ENCODE measurements around the gene CALML6. TPM values are rescaled to one million over a fixed set of nuclear protein-coding genes. Genes with fewer than 3 reads are reported as not detected.

Gene CALML6
- total RNA-seq, 1 donor from 2014 or later = not detected

DNA sequence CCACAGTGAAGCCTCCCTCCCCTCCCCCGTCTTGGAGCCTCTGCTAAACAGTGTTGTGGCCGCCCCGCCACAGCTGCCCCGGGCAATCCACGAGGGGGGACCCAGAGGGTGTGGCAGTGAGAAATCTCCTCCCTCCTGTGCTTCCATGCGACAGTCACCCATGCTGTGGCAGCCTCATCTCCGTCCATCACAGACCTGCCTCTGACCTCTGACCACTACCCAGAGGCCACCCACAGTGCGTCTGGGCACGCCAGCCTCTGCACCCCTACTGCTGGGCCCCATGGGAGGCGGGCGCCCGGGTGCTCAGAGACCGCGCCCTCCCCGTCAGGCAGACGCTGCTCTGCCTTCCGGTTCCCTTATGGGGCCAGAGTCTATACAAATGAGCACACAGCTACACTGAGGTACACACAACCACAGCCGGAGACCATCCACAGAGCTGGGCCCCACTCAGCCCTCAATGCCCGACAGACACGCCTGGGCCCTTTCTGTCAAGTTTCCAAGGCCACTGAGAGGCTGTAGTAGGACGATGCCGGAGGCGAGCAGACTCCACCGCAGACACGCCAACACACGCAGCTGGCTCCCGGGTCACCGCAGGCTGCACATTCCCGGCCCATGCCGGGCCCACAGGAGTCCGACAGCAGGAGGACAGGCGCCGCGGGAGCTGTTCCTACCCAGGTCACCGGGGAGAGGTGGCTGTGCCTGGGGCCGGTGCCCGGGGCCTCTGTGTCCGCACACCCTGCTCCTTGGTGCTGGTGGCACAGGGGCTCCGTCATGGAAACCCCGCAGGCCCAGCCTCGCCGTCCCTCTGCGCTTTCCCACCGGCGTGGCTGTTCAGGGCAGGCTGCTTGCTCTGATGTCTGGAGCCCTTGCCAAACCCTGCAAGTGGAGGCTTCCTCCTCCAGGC lies 27.9 kb downstream of the CALML6 start:
- DNase-seq (ENCODE audit: low read depth, low spot score) = no peak

DNA sequence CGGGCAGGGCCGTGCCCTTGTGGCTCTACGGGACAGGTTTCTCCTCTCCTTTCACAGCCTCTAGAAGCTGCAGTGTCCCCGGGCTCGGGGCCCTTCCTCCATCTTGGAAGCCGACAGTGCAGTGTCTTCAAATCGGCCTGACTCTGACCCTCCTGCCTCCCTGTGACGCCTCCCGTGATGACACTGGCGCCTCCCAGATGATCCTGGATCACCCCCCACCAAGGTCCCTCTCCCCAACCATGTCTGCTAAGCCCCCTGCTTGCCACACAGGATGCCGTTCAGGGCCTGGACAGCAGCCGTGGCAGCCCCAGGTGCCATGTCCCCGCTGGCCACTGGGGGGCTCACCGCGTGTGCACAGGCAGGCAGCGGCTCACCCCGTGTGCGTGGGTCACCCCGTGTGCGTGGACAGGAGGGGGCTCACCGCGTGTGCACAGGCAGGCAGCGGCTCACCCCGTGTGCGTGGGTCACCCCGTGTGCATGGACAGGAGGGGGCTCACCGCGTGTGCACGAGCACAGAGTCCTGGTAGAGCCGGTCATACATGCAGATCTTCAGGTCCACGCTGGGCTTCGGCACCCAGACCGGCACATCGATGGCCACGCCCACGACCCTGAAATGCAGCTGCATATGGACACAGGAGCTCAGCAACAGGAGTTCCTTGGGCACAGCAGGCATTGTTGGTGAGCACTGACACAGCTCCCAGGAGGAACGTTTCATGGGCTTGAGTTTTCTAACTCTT lies 28.9 kb downstream of the CALML6 start:
- DNase-seq (ENCODE audit: low read depth, low spot score) = no peak

DNA sequence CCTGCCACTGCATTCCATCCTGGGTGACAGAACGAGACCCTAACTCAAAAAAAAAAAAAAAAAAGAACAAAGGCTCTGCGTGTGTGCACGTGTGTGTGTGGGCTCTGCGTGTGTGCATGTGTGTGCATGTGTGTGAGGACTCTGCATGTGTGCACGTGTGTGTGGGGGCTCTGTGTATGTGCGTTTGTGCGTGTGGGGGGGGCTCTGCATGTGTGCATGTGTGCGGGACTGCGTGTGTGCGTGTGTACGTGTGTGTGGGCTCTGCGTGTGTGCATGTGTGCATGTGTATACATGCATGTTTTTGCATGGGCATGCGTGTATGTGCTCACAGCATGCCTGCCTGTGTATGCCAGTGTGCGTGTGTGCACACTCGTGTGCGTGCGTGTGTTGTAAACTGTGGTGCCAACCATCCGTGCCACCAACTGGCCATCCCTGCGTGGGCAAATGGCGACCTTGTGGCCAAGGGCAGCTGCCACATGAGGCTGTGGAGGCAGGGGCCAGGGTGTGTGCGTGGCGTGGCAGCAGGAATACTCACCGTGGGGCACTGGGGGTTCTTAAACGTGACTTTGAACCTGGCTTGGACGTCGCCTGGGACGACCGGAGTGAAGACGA lies 30.8 kb downstream of the CALML6 start:
- no peak for DNase-seq (ENCODE audit: low read depth, low spot score)

DNA sequence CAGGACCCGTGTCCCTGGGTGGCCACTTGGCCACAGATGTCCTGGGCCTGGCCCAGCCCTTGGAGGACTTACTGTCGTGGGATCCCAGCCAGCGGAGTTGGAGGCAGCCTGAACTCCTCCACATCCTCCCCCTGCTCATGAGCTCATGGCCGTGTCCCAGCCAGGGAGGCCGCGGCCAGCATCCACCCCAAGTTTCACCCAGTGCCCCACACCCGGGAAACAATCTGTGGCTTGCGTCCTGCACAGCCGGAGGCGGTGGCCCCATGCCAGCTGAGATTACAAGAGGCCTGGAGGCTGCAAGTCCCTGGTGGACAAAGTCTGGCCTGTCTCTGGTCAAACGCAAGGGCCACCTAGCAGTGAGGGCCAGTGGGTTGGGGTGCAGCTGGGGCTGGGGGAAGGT lies 31.5 kb downstream of the CALML6 start:
- DNase-seq (ENCODE audit: low read depth, low spot score) = no peak

DNA sequence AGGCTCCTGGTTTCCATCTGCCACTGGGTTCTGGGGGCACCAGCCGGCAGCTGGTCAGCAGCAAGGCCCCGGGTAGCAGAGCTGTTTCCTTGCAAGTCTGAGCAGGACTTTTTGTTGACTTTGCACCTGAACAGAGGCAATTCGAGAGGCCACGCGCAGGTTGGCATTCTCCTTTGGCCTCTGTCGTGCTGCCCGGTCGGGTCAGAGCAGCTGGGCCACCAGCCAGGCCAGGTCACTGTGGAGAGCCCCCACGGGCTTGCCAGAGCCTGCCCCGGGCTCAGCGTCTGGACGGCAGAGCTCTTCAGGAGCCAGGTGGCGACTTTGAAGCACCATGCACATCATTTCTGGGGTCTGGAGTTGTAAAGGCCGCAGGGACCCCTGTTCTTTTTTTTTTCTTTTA lies 32.4 kb downstream of the CALML6 start:
- no peak for DNase-seq (ENCODE audit: low read depth, low spot score)

DNA sequence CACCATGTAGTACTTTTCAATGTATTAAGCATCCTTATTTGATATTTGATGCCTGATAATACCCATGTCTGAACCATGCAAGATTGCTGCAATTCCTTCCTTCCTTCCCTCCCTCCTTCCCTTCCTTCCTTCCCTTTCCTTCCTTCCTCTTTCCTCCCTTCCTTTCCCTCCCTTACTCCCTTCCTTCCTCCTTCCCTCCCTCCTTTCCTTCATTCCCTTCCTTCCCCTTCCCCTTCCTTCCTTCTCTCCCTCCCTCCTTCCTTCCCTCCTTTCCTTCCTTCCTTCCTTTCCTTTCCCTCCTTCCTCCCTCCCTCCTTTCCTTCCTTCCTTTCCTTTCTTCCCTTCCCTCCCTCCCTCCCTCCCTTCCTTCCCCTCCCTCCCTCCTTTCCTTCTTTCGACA lies 33.7 kb downstream of the CALML6 start:
- no peak for DNase-seq (ENCODE audit: low read depth, low spot score)

DNA sequence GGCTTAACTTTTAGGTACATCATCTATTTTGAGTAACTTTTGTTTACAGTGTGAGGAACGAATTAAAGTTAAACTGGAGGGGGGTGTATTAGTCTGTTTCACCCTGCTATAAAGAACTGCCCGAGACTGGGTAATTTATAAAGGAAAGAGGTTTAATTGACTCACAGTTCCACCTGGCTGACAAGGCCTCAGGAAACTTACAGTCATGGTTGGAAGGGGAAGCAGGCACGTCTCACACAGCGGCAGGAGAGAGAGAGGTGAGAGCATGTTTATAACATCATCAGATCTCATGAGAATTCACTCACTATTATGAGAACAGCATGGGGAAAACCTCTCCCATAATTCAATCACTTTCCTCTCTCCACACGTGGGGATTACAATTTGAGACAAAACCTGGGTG lies 35.9 kb downstream of the CALML6 start:
- DNase-seq (ENCODE audit: low read depth, low spot score) = no peak

DNA sequence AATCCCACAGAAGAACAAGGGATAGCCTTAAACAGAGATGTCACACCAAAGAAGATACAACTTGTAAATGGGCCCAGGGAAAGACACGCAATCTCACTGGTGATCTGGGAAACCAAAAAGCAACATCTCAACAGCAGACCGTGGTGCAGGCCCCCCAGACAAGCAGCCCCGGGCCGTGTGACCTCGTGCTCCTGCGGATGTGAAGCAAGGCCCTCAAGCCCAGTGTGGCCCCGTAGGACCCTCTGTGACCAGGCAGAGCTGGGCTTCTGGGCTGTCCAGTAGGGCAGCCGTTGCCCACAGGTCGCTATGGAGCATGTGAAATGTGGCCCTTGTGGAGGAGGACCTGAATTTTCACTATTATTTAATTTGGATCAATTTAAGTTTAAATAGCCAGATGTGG lies 39.0 kb downstream of the CALML6 start:
- DNase-seq (ENCODE audit: low read depth, low spot score) = no peak

DNA sequence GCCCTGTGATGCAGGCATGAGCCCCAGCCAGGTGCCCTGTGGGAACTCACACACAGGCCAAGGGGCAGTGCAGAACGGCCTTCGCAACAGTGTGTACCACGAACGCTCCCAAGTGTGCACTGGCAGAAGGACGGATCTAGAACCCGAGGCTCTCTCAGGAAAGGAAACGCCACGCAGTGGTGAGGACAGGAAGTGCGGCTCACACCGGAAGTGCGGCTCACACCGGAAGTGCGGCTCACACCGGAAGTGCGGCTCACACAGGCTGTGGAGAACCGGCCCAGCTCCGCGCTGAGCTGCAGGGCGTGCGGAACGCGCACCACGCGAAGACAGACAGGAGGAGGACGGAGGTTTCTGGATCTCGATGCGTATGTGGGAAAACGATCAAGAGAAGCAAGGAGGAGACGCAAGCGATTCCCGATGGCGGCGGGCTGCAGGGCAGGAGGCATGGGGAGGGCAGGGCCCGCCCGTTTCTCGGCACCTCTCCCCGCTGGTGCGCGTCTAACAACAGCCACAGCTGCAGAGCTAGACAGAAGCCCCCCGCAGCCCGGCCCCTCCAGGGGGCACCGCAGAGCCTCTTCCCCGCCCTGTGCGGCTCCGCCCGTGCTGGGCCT lies 39.9 kb downstream of the CALML6 start:
- no peak for DNase-seq (ENCODE audit: low read depth, low spot score)

DNA sequence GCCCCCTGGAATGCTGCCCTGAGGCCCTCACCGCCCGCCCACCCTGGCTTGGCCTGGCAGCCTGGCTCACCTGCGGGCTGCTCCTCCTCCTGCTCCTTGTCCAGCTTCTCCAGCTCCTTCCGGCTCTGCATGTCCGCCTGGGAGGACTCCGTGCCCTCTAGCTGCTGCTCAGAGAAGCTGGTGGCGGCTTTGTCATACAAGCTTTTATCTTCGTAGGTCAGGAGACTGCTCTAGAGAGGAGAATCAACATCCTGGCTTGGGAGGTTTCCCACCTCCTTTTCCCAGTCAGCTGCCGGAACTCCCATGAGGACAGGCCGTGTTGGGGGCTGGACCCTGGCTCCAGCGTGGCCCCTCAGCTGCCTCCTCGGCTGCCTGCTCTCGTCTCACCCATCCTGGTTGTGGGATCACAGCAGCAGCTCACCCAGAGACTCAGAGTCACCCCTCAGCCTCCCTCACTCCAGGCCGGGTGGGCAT lies 40.6 kb downstream of the CALML6 start:
- no peak for DNase-seq (ENCODE audit: low read depth, low spot score)

DNA sequence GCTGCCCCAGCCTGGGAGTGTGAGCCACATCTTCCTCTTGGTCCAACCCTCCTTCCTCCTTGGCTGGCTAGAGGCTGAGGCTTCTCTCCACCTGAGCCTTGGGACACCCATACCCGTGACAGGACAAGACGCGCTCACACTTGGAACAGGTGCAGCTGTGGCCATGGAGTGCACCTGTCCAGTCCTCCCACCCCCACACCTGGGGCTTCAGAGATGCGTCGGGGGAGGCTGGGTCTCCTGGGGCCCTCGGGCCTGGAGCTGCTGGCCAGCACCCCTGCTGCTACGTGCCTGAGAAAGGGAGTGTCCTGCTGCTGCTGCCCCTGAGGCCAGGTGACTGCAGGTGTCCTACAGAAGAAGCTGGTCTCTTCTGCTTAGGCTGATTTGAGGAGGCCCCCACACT lies 41.0 kb downstream of the CALML6 start:
- no peak for DNase-seq (ENCODE audit: low read depth, low spot score)

DNA sequence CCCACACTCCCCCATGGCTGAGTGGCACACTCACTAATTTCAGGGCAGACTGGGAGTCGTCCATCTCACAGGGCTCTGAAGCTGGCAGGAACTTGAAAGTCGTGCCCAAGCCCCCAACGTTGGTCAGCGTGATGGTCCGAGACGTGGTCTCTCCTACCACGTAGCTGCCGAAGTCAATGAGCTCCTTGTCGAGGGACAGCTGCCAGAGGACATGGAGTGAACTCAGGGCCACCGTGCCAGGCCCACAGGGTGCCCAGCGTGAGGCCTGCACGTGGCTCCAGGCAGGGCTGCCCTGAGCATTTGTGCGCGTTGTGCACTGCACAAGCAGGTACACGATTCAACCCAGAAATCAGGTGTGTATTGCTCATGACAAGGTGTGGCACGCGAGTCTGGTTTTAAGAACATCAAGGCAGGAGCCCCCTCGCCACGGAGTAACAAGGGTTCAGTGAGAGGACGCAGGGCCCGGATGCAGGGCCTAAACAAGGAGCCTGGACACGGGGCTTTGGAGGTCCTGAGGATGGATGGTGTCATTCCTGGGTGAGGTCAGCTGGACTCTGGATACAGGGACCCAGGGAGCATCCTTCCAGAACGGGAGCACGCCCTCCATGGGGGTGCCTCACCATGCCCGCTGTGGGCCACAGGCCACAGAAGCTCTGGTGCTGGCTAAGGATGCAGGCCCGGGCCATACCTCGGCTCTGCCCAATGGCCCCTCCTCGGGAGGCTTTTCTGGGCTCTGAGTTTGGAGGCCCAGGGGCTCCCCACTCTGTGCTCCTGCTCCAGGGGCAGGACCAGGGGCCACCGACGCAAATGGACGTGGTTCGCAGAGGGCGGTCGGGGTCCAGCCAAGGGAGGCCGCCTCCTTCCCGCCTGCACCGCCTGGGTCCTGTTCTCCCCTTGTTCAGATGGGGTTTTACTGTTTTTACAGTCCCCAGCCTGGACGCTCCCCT lies 41.8 kb downstream of the CALML6 start:
- DNase-seq (ENCODE audit: low read depth, low spot score) = no peak

DNA sequence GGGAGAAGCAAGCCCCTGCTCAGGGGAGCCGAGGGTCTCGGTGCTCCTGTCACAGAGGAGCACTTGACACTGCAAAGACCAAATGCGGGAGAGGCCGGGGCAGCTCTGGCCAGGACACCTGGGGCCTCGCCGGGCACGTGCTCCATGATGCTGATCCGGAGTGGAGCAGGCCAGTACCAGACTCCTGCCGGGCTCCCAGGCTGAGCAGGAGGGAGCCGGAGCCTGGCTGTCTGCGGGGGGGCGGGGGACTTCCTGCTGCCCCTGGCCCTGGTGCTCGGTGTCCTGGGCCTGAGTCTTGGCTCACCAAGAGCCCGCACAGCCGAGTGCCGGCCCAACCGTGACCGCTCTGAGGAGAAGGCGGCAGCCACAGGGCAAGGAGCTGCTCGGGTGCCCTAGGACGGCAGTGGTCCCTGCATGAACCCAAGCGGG lies 42.5 kb downstream of the CALML6 start:
- DNase-seq (ENCODE audit: low read depth, low spot score) = no peak

DNA sequence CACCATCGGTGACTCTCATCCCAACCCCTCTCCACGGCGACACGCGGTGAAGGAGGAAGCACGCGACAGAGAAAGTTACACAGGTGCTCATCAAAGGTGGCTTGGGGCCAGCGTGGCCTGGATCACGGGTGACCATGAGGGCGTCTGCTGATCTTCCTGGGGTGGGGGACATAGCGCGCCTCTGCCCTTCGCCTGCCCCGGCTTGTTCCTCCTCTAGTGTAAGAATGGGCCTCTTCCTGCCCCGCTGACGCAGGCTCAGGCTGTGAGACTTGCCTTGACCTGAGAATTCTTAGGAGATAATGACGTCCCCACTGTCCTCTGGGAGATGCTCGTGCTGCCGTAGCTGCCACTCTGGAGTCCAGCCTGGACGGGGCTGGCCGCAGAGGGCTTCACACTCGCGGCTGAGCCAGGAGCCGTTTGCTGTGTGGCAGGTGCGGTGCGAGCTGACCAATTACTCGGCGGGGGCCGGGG lies 43.0 kb downstream of the CALML6 start:
- DNase-seq (ENCODE audit: low read depth, low spot score) = no peak

DNA sequence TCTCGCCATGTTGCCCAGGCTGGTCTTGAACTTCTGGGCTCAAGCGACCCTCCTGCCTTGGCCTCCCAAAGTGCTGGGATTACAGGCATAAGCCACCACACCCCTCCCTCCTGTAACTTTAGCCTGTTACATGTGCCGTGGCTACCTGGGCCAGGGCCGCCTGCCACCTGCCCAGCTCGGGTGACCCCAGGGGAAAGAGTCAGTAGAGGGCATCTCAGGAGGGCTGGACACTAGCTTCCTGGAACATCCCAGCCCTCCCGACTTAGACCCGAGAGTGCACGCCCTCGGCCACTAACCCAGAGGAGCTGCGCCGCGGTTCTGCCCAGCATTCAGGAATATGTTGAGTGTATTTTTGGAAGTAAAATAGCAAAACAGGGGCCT lies 44.4 kb downstream of the CALML6 start:
- no peak for DNase-seq (ENCODE audit: low read depth, low spot score)

DNA sequence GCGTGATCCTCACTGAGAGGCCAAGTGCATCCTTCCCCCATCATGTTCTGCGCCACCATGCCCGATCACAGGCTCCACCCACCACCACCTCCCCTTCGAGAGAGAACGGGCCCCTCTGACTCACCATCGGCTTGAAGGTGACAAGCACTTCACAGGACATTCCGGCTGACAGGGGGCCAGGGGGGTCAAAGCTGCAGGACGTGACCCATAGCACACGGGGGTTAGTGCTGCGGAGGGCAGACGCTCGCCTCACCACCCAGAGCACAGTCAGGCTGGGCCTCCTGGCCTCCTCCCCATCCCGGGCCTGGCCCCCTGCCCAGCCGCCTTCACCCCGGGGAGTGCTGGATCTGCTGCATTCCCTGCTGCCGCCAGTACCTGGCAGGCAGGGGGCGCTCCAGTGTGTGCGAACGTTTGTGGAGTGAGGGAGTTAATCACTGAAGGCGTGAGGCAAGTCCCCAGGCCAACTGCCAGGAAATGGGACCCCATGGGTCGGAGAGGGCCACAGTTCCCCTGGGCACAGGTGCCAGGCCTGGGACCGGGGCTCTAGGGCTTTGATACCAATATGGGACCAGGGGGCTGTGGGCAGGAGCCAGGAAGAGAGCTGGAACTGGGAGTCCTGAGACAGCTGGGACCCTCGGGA lies 44.9 kb downstream of the CALML6 start:
- no peak for DNase-seq (ENCODE audit: low read depth, low spot score)

DNA sequence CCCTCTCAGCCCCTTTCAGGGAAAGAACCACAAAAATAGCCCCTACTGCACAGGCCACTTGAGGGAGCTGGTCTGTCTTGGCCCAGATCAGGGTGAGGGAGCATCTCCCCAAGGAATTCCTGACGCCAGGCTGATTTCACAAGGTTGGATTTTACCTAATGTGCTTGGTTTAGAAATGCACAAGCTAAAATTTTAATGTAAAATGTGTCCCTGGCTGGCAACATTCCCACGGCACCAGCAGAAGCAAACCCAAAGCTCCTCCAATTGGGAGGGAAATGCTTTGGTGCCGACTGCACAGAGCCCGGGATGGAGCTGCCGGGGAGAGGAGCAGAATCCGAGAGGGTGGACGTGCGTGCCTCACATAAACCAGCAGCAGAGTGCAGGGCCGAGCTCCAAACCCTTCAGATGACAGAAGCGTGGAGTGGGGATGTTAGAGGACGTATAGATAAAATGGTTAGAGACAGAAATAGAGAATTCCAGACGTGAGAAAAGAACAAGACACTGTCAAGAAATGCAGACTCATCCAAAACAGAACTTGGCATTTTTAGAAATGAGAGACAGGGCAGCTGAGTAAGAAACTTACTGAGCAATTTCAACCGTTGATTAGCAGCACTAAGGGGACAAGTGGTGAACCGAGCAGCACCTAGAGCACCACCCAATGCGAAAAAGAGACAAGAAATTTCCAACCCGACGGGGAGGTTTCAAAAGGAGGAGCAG lies 45.6 kb downstream of the CALML6 start:
- DNase-seq (ENCODE audit: low read depth, low spot score) = no peak

DNA sequence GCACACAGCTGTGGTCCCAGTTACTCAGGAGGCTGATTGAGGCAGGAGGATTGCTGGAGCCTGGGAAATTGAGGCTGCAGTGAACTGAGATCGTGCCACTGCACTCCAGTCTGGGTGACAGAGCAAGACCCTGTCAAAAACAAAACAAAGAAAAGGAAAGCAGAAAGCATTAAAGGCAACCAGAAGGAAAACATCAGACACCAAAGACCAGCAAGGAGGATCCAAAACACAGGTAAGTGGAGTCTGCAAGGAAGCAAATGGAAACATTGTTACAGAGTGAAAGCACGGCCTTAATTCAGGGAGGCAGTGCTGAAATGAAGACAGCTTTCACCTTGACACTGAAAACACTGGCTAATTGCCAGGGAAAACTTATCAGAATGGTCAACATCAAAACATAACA lies 47.7 kb downstream of the CALML6 start:
- DNase-seq (ENCODE audit: low read depth, low spot score) = no peak

DNA sequence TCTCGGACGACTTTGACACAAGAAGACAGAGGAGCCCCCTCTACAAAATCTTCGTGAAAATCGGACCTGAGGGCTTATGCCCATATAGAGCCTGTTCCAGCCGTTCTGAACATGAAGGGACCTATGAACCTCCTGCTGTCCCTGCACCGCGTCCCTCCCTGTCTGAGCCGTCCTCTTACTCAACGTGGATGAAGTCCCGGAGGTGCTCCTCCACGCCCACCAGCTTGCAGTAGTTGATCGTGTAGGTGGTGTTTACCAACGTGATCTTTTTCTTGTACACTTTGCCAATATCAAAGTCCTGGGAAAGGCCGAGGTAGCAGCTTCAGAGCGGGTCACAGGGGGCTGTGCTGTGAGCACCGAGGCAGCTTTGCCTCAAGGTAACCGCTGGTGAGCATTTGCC lies 48.5 kb downstream of the CALML6 start:
- DNase-seq (ENCODE audit: low read depth, low spot score) = no peak

Data from pulmonary artery endothelial cell (primary cell).